ENCODE results near the gene FCER1G. TPM values are rescaled to one million over a fixed set of nuclear protein-coding genes. Genes with fewer than 3 reads are reported as not detected.

FCER1G gene
- 10 to 100 TPM; 27.0 to 42.0 TPM for total RNA-seq

GRCh38 chr1:161215076-161215475 lies at the start of gene FCER1G:
Gene FCER1G (plus strand): TSS chr1:161215295. CDS start chr1:161215322, 27 bp downstream.
- WGBS, 2 donors = 60 to 85% methylated on average over 10 of the region's 10 CpGs
- ATAC-seq = no peak
- peaks cover 8 to 40% of the 10 kb centered on the region in 2 donors for H3K36me3 ChIP-seq (replicated peaks in 1 of 2; ENCODE audit: insufficient read depth in 1 of 2, low read depth in 2 of 2)
- H3K27me3 ChIP-seq = no peaks in the 10 kb centered on the region
- no peaks in the 10 kb centered on the region for H3K9me3 ChIP-seq
- peak within 1 kb of the TSS in 1 of 4 donors; percentile 78 for H3K27ac ChIP-seq
- TF ChIP-seq, protein P1, sequence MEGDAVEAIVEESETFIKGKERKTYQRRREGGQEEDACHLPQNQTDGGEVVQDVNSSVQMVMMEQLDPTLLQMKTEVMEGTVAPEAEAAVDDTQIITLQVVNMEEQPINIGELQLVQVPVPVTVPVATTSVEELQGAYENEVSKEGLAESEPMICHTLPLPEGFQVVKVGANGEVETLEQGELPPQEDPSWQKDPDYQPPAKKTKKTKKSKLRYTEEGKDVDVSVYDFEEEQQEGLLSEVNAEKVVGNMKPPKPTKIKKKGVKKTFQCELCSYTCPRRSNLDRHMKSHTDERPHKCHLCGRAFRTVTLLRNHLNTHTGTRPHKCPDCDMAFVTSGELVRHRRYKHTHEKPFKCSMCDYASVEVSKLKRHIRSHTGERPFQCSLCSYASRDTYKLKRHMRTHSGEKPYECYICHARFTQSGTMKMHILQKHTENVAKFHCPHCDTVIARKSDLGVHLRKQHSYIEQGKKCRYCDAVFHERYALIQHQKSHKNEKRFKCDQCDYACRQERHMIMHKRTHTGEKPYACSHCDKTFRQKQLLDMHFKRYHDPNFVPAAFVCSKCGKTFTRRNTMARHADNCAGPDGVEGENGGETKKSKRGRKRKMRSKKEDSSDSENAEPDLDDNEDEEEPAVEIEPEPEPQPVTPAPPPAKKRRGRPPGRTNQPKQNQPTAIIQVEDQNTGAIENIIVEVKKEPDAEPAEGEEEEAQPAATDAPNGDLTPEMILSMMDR (IDR thresholded peaks at IDR 0.05) = no peak
- TF ChIP-seq POLR2A (IDR thresholded peaks at IDR 0.05) = peak in 2 of 3 donors; percentile 26 to 70
- intact Hi-C loops (cut with DNase I) = no loop called here
- no peaks in the 10 kb centered on the region for H3K4me1 ChIP-seq
- peak in 1 of 4 donors; percentile 70 for DNase-seq
- H3K4me3 ChIP-seq = no peak within 1 kb of the TSS

- DNase-seq (peak; percentile 96 to 98 (median 97)), ATAC-seq (peak; percentile 96)
- Histone ChIP-seq H3K9me3 (no peaks in the 10 kb centered on the region), H3K36me3 (replicated peaks in 1 of 2; ENCODE audit: insufficient read depth in 1 of 2, low read depth in 2 of 2) (peaks cover 1 to 5% of the 10 kb centered on the region in 2 donors), H3K4me3 (peak within 1 kb of the TSS; percentile 17 to 83), H3K4me1 (peaks cover 34% of the 10 kb centered on the region), H3K27ac (peak within 1 kb of the TSS; percentile 86 to 91 (median 90)), H3K27me3 (no peaks in the 10 kb centered on the region)
- whole genome bisulfite sequencing, 2 donors = 0 to 1% methylated on average over 30 to 54 of the region's 54 CpGs
- intact Hi-C loops (cut with DNase I) = no loop called here
- peak; percentile 48 to 90 (median 77) for TF ChIP-seq POLR2A (IDR thresholded peaks at IDR 0.05)
- TF ChIP-seq, protein P1 (IDR thresholded peaks at IDR 0.05) = peak in 6 of 7 experiments; percentile 5 to 47 (median 34)
Observed at GRCh38 chr1:161165742-161166668, 49.1 kb upstream of the FCER1G start, which contains the start of gene PPOX. Gene PPOX (plus strand): TSS chr1:161166426. CDS start chr1:161166848, 422 bp downstream.

DNA sequence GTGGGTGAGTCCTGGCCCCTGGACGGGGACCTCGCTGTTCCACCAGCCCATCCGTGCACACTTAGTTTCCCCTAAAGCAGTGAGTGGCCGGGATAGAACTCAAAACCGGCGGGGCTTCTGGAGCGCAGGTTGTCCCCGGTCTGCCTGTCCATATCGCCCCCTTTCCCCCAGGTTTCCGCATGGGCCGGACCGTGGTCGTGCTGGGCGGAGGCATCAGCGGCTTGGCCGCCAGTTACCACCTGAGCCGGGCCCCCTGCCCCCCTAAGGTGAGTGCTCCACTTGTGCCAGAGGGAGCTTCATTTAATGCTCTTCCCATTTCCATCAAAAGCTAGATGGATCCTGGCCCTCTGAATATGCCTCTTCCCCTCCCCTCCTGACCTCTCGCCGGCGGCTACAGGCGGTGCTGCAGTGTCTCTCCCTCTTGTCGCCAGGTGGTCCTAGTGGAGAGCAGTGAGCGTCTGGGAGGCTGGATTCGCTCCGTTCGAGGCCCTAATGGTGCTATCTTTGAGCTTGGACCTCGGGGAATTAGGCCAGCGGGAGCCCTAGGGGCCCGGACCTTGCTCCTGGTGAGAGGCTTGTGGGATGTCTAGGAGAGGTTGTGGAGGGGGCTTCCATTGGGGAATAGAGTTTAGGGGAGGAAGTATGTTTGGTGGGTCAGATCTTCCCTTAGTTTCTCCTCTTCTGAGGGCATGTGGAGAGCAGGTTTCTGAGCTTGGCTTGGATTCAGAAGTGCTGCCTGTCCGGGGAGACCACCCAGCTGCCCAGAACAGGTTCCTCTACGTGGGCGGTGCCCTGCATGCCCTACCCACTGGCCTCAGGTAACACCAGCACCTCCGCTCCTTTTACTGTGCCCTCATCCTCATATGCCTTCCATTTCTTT lies 48.2 kb upstream of the FCER1G start:
- WGBS, 2 donors = 5 to 12% methylated on average over 19 to 33 of the region's 33 CpGs
- Histone ChIP-seq H3K9me3 (no peaks in the 10 kb centered on the region), H3K27me3 (no peaks in the 10 kb centered on the region), H3K36me3 (replicated peaks in 1 of 2; ENCODE audit: insufficient read depth in 1 of 2, low read depth in 2 of 2) (peaks cover 9 to 12% of the 10 kb centered on the region in 2 donors), H3K4me1 (peaks cover 29% of the 10 kb centered on the region), H3K27ac (peak overlapping the region; percentile 86 to 91 (median 90)), H3K4me3 (peak overlapping the region; percentile 17 to 83)
- ATAC-seq = no peak
- peak in 1 of 4 donors; percentile 27 for DNase-seq
- TF ChIP-seq POLR2A (IDR thresholded peaks at IDR 0.05) = no peak
- TF ChIP-seq, protein P1 (IDR thresholded peaks at IDR 0.05) = no peak
- intact Hi-C loops (cut with DNase I) = no loop called here

- Histone ChIP-seq H3K9me3 (no peaks in the 10 kb centered on the region), H3K4me1 (peaks cover 39% of the 10 kb centered on the region), H3K27me3 (no peaks in the 10 kb centered on the region), H3K4me3 (no peak overlapping the region), H3K27ac (no peak overlapping the region), H3K36me3 (replicated peaks in 1 of 2; ENCODE audit: insufficient read depth in 1 of 2, low read depth in 2 of 2) (peaks cover 12 to 18% of the 10 kb centered on the region in 2 donors)
- WGBS, 2 donors = 83 to 97% methylated on average over 3 to 9 of the region's 9 CpGs
- ATAC-seq = no peak
- intact Hi-C loops (cut with DNase I) = no loop called here
- TF ChIP-seq POLR2A (IDR thresholded peaks at IDR 0.05) = no peak
- TF ChIP-seq, protein P1 (IDR thresholded peaks at IDR 0.05) = no peak
- DNase-seq = no peak
Observed at GRCh38 chr1:161168906-161169305, 46.2 kb upstream of the FCER1G start.

Measured in body of pancreas (tissue), 4 donors.